A673 (cell line): ENCODE data around the gene RBBP8.

Experiments used
- EZH2 ChIP-seq: fragments of 200-600 bp; sonication (generic); IDR thresholded peaks from 2 replicates; pipeline ENCODE4 v1.6.1; 2017; ENCODE audit warnings: borderline replicate concordance, low read depth, mild to moderate bottlenecking, mixed read lengths, antibody characterized with exemption, low read length; ENCODE audit not compliant: poor library complexity, severe bottlenecking
- TF ChIP-seq, protein P1 (sequence below): fragments of 300-800, 200-600 bp; sonication (generic); conservative IDR thresholded peaks from 2 replicates; pipeline ENCODE4 v1.5.1; 2017; ENCODE audit warnings: low read depth, mild to moderate bottlenecking, antibody characterized with exemption, low read length, moderate library complexity, mixed read lengths

DNA sequence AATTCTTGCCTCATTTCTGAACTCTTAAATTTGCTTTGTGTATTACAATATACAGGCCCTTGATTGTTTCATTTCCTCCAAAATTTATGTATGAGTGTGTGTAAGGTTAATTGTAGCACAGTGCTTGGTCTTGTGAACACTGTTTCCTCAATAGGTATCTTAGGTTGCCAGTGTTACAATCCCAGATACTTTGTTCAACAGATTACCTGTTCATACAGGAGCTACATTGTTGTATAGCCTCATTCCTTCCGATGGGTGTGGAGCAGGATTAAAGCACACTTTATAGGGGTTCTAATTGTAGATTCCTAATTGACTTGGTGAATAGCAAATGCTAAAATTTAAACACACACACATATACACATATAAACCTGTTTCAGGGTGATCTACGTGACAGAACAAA lies 10.7 kb downstream of the RBBP8 start:
- TF ChIP-seq, protein P1, sequence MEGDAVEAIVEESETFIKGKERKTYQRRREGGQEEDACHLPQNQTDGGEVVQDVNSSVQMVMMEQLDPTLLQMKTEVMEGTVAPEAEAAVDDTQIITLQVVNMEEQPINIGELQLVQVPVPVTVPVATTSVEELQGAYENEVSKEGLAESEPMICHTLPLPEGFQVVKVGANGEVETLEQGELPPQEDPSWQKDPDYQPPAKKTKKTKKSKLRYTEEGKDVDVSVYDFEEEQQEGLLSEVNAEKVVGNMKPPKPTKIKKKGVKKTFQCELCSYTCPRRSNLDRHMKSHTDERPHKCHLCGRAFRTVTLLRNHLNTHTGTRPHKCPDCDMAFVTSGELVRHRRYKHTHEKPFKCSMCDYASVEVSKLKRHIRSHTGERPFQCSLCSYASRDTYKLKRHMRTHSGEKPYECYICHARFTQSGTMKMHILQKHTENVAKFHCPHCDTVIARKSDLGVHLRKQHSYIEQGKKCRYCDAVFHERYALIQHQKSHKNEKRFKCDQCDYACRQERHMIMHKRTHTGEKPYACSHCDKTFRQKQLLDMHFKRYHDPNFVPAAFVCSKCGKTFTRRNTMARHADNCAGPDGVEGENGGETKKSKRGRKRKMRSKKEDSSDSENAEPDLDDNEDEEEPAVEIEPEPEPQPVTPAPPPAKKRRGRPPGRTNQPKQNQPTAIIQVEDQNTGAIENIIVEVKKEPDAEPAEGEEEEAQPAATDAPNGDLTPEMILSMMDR, result no peak
- no peak for TF ChIP-seq EZH2
